RPMI7951 (cell line): Measurements from ENCODE around the gene FAM117B. TPM values are rescaled to one million over a fixed set of nuclear protein-coding genes. Genes with fewer than 3 reads are reported as not detected.
A peak's percentile ranks its signal among the peaks of the same experiment; 100 is the strongest.
"Not testable (repeated sequence)": the region's sequence is repeated elsewhere in the genome, so short reads cannot be mapped to it uniquely, and the experiment has no call there.

Experiments used
- DNase-seq: peaks from one replicate; pipeline ENCODE4 v3.0.0-alpha.2; 2012; ENCODE audit warnings: low read depth
- total RNA-seq: library from RNA; depleted of rRNA; stranded (reverse); fragments of >200 nt; shearing (Covaris generic); gene quantifications from 2 replicates; pipeline ENCODE4 v1.2.3, GENCODE V29; 2014

FAM117B gene
- total RNA-seq, 1 experiment from 2014 or later, result 1.9 TPM

DNA sequence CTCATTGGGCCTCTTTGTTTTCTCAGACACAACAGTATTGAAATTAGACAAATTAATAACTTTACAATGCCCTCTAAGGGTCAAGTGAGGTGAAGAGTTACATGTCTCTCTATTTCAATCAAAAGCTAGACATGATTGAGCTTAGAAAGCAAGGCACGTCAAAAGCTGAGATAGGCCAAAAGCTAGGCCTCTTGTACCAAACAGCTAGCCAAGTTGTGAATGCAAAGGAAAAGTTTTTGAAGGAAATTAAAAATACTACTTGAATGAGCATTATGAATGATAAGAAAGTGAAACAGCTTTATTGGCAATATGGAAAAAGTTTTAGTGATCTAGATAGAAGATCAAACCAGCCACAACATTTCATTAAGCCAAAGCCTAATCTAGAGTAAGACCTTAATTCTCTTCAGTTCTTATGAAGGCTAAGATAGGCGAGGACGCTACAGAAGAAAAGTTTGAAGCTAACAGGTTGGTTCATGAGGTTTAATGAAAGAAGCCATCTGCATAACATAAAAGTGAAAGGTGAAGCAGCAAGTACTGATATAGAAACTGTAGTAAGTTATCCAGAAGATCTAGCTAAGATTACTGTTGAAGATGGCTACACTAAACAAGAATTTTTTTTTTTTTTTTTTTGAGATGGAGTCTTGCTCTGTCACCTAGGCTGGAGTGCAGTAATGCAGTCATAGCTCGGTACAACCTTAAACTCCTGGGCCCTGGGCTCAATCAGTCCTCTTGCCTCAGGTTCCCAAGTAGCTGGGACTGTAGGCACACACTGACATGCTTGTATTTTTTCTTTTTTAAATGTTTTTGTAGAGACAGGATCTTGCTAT lies 65.5 kb downstream of the FAM117B start:
- no peak for DNase-seq

DNA sequence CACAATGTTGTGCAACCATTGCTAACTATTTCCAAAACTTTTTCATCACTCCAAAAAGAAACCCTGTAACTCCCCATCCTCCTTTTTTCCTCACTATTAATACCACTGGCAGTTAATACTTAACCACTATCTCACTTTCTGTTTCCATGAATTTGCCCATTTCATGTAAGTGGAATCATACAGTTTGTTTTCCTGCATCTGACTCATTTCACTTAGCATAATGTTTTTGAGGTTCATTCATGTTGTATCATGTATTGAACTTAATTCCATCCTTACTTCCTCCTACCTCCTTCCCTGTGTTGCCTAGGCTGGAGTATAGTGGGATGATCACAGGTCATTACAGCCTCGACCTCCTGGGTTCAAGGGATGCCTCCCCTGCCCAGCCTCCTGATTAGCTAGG lies 68.3 kb downstream of the FAM117B start:
- no peak for DNase-seq

DNA sequence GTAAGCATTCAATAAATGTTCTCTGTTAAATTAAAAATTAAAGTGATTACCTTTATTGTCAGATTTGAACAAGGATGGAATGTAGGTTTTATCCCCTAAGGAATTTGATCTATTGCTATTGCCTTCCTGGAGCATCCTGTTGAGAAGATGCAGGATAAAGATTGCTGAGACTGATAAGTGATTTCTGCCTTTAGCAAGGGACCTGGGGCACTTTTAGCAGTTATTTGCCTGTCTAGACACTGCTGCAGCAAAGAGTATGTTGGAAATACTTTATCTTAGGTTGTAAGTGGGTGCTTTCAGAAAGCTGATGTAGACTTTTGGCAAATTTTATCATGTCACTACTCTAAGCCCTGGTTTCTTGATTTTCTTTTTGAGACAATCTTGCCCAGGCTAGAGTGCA lies 69.5 kb downstream of the FAM117B start:
- DNase-seq, result no peak

DNA sequence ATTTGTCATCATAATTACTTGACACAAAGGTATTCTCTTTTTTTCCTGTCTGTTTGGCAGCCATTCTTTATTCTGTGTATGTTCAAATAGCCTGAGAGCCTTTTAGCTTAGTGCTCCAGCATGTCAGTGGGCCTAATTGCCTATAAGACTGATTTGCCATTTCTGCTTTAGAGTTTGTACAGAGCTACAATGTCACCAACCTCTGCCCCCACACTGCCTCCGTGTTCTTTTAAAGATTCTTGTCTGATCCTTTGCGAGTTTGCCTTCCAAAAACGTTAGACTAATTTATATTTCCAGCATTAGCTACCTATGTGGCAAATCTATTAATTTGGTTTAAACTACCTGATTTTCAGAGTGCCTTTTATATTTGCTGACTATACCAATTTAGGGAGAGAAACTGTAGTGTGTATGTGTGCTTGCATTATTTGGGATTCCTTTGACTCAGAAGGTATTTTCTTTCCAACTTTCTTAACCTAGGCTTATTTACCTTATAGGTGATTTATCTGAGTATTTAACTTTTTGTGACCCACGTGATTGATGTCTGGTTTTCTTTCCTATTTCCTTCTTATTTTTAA lies 70.8 kb downstream of the FAM117B start:
- no peak for DNase-seq

DNA sequence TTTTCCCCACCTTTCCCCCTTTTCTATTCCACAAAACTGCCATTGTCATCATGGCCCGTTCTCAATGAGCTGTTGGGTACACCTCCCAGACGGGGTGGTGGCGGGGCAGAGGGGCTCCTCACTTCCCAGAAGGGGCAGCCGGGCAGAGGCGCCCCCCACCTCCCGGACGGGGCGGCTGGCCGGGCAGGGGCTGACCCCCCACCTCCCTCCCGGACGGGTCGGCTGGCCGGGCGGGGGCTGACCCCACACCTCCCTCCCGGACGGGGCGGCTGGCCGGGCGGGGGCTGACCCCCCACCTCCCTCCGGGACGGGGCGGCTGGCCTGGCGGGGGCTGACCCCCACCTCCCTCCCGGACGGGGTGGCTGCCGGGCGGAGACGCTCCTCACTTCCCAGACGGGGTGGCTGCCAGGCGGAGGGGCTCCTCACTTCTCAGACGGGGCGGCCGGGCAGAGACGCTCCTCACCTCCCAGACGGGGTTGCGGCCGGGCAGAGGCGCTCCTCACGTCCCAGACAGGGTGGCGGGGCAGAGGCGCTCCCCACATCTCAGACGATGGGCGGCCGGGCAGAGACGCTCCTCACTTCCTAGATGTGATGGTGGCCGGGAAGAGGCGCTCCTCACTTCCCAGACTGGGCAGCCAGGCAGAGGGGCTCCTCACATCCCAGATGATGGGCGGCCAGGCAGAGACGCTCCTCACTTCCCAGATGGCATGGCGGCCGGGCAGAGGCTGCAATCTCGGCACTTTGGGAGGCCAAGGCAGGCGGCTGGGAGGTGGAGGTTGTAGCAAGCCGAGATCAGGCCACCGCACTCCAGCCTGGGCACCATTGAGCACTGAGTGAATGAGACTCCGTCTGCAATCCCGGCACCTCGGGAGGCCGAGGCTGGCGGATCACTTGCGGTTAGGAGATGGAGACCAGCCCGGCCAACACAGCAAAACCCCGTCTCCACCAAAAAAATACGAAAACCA lies 80.5 kb downstream of the FAM117B start:
- not testable (repeated sequence) for DNase-seq

DNA sequence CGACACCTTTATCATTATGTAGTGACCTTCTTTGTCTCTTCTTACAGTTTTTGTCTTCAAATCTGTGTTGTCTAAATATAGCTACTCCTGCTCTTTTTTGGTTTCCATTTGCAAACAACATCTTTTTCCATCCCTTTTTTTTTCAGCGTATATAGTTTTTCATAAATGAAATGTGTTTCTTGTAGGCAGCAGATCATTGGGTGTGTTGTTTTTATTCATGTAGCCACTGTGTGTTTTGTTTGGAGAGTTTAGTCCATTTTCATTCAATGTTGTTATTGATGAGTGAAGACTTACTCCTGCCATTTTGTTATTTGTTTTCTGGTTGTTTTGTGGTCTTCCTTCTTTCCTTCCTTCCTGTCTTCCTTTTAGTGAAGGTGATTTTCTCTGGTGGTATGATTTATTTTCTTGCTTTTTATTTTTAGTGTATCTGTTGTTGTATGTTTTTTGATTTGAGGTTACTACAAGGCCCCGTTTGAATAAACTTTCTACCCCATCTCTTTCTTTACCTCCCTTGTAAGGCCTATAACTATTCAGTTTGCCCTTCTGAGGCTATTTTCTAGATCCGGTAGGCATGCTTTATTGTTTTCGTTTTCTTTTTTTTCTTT lies 81.4 kb downstream of the FAM117B start:
- DNase-seq, result no peak

DNA sequence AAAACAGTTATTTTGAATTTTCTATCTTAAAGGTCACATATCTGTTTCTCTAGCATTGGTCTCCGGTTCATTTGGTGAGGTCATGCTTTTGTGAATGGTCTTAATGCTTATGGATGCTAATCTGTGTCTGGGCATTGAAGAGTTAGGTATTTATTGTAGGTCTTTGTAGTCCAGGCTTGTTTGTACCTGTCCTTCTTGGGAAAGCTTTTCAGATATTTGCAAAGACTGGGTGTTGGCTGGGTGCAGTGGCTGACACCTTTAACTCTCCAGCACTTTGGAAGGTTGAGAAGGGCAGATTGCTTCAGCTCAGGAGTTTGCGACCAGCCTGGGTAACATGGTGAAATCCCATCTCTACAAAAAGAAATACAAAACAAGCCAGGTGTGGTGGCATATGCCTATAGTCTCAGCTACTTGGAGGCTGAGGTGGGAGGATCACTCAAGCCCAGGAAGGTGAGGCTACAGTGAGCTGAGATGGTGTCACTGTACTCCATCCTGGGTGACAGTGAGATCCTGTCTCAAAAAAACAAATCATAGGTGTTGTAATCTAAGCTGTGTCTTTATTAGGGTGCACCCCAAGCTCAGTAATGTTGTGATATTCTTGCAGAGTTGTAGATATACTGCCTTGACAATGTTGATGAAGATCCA lies 82.3 kb downstream of the FAM117B start:
- DNase-seq, result no peak

DNA sequence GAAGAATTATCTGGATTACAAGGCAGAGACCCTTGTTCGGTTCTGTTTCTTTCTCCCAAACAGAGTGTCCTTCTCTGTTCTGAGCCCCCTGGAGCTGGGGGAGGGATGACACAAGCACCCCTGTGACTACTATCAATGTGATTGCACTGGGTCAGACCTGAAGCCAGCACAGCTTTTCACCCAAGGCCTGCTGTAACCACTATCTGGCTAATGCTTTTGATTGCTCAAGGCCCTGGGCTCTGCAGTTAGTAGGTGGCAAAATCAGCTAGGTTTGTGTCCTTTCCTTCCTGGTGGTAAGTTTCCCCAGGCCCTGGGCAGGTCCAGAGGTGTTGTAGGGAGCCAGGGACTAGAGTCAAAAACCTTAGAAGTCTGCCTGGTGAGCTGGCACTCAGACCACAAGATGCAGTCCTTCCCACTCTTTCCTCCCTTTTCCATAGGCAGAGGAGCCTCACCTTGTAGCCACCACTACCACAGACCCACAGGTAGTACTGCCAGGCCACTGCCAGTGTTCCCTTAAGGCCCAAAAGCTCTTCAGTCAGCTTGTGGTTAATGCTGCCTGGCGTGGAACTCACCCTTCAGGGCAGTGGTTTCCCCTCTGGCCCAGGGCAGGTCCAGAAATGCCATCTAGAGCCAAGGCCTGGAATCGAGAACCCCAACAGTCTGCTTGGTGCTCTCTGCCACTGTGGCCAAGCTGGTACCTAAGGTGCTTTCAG lies 83.0 kb downstream of the FAM117B start:
- peak; percentile 3 for DNase-seq

DNA sequence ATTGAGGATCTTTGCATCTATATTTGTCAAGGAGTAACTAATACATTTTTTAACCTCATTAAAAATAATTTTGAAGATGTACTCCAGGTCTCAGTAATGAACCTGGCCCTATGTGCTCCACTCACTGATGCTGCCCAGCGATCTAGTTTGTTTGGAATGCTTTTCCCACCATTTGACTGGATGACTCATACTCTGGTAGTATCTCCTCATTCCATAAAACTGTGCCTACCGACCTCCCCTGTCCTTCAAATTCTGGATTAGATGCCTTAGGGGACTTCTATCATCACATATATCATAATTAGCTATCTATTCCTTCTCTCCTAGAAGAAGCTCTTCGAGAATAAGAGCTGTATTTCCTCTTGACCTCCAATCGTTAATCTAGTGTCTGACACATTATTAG lies 83.8 kb downstream of the FAM117B start:
- peak; percentile 61 for DNase-seq

DNA sequence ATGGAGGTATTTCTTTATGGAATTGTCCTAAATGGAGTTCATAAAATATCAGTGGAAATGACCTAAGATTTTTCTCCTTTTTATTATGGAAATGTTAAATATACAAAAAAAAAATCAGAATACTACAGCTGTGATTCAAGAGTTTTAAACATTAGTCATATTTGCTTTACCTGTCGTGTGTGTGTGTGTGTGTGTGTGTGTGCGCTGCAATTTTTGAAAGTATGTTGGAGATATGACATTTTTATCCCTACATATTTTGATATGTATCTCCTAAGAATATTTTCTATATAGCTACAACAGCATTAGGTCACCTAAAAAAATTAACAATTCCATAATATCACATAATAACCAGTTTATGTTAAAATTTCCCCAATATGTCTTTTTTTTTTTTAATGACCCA lies 85.5 kb downstream of the FAM117B start:
- no peak for DNase-seq

DNA sequence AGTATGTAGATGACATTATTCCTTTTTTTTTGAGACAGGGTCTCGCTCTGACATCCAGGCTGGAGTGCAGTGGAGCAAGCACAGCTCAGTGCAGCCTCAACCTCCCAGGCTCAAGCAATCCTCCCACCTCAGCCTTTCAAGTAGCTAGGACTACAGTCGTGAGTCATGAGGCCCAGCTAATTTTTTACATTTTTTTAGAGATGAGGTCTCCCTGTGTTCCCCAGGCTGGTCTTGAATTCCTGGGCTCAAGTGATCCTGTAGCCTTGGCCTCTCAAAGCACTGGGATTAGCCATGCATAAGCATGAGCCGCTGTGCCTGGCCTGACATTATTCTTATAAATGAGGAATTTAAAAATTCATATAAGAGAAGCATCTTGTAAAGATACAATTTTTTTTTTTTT lies 86.9 kb downstream of the FAM117B start:
- peak; percentile 12 for DNase-seq

DNA sequence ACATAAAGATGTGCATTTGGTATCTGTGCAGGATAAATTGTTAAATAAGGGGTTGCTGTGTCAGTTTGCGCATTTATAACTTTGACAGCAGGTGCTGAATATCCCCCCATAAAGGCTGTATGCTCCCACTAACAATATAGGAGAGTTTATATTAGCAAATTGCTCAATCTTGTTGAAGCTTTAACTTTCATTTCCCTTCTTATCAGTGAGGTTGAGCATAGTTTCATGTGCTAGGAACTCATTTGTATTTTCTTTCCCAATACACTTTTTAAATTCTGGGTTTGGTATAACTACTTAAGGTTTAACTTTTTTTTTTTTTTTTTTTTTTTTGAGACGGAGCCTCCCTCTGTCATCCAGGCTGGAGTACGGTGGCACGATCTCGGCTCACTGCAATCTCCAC lies 89.0 kb downstream of the FAM117B start:
- DNase-seq, result no peak

DNA sequence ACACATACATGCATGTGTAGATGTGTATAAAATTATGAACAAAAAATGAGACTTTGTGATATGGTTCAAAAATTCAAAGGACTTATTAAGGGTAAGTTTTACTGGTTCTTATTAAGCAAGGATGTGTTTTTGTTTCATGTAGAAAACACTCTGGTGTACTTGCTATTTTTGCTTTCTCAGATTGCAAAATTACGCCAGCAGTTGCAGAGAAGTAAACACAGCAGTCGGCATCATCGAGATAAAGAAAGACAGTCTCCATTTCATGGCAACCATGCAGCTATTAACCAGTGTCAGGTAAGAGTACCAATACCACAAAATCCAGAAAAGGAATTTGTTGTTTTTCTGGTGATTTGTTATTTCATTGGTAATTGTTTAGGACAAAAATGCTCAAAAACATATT lies 91.3 kb downstream of the FAM117B start:
- DNase-seq, result no peak

DNA sequence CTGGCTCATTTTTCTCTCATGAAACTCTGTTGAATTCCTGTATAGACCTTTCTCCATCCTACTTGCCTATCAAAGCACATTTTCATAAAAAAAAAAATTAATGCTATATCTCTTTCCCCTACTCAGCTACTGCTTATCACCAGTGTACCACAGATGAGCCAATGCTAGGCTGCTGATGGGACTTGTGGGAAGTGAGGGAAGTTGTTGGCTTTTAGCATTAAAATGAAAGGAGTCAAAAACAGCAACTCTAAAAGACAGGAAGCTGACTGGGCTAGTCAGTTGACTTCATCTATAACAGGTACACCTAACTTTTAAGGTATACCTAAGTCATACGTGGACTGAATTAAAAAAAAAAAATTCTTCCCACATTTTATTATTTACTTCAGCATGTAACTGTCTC lies 102.1 kb downstream of the FAM117B start:
- no peak for DNase-seq

DNA sequence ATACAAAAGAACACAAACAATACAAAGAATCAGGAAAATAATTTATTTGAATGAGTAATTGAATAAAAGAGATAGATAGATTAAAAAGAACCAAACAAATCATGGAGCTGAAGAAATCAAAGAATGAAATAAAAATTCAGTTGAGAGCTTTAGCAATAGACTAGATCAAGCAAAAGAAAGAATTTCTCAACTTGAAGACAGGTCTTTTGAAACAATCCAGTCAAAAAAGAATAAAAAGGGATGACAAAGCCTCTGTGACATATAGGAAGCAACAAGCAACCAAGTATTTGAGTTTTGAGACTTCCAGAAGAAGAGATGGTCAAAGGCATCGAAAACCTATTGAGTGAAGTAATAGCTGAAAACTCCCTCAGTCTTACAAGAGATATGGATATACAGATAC lies 108.8 kb downstream of the FAM117B start:
- DNase-seq, result no peak

DNA sequence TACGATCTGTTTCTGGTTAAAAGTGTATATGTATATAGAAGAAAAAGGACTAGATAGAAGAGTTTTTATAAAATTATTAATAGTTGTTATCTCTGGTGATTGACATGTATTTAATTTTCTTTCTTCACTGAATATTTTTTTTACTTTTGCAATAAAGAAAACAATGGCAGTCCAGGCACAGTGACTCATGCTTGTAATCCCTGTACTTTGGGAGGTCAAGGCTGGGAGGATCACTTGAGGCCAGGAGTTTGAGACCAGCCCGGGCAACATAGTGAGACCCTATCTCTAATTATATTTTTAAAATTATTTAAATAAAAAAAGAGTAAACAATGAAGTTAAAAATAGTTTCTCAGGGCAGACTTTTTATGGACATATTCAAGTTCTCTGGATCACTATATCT lies 114.7 kb downstream of the FAM117B start:
- DNase-seq, result no peak

DNA sequence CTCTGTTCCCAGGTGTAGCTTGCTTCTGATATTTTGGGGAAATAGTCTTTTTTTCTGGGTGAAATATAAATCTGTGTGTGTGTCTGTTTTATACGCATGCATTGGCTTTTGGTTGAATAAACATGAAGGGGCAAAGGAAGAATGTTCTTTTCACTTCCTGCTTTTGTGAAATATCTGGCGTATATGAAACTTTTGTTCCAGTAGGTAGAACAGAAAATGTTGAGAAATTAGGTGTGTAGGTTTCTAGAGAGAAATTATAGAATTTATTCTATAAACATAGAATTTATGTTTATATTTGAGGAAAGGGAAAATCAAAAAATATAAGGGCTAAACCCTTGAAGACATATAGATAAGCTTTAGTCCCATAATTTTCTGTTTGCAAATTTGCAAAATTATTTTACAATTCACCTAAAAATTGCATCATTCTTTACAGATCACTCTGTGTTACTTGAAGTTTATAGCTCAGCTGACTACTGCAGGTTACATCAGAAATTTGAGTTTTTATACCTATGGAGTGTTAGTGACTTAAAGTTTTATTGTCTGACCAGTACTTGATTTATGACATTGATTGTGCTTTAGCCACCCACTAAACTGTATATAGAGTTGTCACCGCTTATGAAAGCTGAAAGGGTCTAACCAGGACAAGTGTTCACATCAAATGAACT lies 116.1 kb downstream of the FAM117B start:
- no peak for DNase-seq

DNA sequence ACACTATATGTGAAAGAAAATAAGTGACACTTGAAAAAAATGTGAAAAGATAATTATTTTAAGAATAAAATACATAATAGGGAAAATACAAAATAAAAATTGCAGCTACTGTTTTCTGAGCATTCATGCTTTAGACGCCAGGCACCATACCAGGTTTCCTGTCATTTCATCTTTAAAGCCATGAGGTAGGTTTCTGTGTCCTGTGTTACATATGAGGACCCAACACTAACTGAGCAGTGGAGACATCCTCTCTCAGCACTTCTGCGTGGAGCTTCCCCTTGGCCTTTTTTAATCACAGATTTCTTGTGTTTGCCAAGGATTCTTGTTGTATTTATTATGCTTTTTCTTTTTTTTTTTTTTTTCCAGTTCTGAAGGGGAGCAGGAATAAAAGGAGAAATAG lies 117.3 kb downstream of the FAM117B start:
- DNase-seq, result no peak

DNA sequence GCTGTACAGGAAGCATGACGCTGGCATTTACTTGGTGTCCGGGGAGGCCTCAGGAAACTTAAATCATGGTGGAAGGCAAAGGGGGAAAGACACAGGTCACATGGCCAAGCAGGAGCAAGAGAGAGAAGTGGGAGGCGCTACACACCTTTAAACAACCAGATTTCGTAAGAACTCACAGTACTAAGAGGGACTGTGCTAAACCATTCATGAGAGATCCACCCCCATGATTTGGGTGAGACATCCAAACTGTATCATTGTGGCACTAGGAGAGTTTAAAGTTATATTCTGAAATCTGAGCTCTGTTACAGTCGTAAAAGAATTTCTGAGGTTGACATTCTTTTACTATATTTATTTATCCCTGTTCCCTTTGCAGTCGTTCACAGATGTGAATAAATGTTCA lies 120.2 kb downstream of the FAM117B start:
- no peak for DNase-seq

DNA sequence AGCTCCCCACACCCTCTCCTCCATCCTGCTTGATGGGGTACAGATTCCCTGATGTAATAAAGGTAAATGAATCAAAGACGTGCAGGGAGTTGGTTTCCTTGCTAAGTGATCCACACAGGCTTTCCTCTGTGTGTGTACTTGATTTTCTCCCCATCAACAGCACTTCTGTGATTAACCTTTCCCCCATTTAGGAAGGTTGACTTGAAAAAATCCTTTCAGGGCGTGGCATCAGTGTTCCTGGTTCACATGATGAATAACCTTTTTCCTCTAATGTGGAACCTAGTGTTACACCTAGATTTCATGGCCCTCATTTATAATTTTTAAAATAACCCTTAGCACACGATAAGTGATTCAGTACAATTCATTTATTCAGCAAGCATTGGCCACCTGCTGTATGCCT lies 121.8 kb downstream of the FAM117B start:
- no peak for DNase-seq
